GM18507 (cell line): Measurements from ENCODE around the gene ZNF318.
"Not testable (repeated sequence)": the region's sequence is repeated elsewhere in the genome, so short reads cannot be mapped to it uniquely, and the experiment has no call there.

ENCODE experiments used
- DNase-seq: peaks from one replicate; pipeline ENCODE4 v3.0.0; 2011; ENCODE audit warnings: low read depth; ENCODE audit not compliant: insufficient read length; ENCODE audit errors: extremely low spot score
- FAIRE-seq: peaks from 2 replicates; lab custom pipeline; 2011; peaks lifted over from hg19 to GRCh38; lab: Jason Lieb, UNC

Gene ZNF318

DNA sequence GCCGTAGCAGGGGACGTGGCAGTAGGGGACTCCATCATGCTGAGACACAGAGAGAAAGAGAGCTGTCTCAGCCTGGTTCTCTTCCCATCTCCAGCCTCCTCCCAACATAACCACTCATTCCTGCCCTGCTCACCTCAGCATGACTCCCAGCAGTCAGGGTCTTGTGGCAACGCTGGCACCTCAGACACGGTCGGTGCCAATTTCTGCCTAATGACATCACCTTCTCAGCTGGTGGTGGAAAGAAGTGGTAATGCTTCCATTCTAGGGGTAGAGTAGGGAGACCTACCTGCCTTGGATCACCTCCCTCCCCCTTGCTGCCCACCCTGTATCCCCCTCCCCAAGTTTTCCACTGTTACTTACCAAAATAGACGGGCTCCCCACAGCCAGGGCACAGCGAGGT is 63.4 kb downstream of the ZNF318 start:
- no peak for FAIRE-seq
- DNase-seq = no peak

DNA sequence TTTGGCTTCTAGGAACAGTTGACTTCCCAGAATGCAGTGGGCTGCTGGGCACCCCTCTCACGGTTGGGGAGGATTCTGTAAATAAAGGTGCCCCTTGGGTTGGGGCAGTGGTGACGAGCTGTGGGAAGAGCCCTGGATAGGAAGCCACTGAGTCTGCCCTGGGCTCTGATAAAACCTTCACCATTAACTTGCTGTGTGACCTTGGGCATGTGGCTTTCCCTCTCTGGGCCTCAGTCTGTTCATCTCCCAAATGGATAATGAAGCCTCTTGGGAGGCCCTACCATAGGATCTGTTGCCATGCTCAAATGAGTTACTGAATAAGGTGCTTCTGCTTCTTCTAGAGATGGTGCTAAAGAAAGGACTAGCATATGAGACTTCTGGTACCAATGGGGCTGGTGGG is 64.6 kb downstream of the ZNF318 start:
- FAIRE-seq (no peak), DNase-seq (no peak)

DNA sequence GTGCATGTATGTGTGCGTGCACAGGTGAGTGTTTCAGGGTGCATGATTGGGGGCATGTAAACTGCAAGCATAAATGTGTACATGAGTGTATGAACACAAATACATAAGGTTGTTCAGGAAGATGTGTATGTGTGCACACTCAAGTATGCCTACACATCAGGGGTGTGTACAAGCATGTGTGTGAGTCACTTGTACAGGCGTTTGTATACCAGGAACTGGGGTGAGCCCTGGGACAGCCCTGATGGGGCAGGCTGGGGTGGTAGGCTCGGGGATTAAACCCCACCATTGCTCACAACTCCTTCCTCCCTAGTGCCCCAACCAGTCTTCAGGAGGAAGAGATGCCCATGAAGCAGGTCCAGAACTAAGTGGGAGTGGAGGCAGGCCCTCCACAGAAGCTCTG is 65.1 kb downstream of the ZNF318 start:
- DNase-seq = no peak
- FAIRE-seq = no peak

DNA sequence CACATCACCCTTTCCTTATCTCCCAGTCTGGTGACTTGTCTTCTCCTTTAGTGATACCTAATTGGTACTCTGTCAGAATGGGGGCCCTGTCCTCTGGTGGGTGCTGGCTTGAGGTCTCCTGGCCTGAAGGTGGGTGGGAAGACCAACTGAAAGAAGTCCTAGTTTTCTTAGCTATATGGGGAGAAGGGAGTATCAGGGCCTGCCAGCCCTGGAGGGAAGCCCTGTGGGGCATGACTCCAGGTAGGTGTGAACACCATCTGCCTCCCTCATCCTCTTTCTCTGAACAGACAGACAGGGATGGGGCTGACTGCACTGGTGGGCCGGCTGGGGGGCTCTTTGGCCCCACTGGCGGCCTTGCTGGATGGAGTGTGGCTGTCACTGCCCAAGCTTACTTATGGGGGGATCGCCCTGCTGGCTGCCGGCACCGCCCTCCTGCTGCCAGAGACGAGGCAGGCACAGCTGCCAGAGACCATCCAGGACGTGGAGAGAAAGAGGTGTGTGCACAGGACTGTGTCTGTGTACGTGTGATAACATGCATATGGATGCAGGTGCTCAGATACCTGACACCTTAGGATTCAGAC is 65.6 kb downstream of the ZNF318 start:
- FAIRE-seq (no peak), DNase-seq (no peak)

DNA sequence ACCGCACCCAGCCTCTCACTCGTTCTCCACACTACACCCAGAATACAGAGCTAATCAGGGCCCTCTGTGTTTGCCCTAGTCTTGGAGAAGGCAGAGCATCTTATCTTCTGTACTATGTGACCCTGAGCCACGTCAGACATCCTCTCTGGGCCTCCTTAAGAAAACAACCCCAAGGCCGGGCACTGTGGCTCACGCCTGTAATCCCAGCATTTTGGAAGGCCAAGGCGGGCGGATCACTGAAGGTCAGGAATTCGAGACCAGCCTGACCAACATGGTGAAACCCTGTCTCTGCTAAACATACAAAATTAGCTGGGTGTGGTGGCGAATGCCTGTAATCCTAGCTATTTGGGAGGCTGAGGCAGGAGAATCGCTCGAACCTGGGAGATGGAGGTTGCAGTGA is 66.4 kb downstream of the ZNF318 start:
- FAIRE-seq, DNase-seq: not testable (repeated sequence)

DNA sequence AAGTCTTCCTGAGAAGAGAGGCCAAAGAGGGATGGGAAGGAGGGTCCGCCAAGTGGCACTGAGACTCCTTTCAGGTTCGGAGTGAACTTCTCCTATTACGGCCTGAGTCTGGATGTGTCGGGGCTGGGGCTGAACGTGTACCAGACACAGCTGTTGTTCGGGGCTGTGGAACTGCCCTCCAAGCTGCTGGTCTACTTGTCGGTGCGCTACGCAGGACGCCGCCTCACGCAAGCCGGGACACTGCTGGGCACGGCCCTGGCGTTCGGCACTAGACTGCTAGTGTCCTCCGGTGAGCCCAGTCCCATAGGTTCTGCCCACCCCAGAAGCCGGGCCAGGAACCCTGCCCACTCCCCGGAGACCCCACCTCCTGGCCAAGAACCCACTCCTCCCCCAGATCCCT is 67.3 kb downstream of the ZNF318 start:
- no peak for FAIRE-seq

DNA sequence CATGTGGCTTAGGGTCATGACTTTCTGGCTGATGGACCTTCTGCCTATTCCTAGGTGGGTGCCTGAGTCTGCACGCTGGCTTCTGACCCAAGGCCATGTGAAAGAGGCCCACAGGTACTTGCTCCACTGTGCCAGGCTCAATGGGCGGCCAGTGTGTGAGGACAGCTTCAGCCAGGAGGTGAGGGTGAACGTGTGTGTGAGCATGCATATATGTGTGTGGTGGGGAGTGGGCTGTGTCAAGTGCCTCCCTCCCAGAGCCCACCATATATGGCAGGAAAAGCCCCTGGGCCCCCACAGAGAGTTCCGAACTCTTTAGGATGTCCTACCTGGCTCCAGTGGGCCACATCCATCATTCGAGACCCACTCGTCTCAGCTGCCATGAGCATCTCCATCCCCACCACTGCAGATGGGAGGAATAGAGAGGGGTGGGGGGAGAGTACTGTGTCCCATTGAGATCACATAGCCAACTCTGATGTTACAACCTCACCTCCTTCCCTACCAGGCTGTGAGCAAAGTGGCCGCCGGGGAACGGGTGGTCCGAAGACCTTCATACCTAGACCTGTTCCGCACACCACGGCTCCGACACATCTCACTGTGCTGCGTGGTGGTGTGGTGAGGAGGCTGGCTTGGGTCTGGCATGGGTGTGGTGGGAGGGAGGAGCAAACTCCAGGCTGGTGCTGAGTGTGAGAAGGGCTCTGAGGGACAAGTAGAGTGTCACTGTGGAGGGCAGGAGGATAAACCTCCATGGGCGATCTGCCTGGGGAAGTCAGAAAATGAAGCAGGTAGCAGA is 68.2 kb downstream of the ZNF318 start:
- FAIRE-seq (no peak), DNase-seq (no peak)

More for the DNA sequence above, 67.3 kb downstream of the ZNF318 start:
- no peak for DNase-seq

DNA sequence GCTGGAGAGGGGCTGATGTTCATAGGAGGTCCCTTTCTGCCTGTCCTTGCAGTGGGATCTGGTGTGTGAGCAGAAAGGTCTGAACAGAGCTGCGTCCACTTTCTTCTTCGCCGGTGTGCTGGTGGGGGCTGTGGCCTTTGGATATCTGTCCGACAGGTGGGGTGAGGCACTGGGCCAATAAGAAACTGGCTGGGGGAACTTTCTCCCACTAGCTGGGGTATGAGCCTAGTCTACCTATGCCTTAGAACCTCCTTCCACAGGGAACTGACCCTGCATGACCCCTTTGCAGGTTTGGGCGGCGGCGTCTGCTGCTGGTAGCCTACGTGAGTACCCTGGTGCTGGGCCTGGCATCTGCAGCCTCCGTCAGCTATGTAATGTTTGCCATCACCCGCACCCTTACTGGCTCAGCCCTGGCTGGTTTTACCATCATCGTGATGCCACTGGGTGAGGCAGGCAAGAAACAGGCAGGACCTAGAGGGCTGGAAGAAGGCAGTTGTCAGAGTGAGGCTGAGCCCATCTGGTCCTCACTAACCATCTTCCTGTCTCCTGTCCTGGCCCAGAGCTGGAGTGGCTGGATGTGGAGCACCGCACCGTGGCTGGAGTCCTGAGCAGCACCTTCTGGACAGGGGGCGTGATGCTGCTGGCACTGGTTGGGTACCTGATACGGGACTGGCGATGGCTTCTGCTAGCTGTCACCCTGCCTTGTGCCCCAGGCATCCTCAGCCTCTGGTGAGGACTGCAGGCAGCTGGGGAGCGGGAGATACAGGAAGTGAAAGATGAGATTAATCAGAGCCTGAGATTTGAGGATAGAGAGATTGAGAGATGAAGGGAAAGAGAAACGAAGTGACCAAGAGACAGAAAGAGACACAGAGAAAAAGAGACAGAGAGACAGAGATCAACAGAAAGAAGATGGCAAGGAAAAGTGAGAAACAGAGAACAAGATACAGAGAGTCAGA is 69.8 kb downstream of the ZNF318 start:
- FAIRE-seq = no peak
- no peak for DNase-seq

DNA sequence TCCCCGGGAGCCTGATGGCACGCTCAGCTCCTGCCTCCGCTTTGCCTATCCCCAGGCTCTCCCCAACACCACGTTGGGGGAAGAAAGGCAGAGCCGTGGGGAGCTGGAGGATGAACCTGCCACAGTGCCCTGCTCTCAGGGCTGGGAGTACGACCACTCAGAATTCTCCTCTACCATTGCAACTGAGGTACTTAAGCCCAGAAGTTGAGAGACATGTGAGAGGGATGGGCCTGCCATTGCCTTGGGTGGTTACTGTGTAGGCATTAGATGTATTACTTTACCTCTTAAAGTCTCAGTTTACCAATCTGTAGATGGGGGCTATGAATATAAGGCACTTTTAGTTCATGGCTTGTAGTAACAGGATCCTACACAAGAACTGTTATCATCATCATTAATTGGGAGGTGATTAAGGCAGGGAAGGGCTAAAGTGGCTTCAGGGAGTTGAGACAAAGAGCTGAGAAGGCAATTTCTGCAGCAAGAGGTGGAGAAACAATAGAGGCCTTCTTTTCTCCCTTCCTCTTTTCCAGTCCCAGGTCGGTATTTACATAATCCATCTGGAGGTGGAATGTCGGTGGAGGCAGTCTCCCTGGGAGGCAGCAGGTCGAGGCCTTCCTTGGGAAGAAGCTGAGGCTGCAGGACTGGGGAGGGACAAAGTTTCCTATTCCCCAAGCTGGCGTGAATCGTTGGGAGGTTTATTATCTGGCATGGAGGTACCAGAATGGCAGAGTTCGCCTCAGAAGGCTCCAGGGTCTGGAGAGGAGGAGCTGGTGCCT is 70.7 kb downstream of the ZNF318 start:
- FAIRE-seq = no peak
- no peak for DNase-seq

DNA sequence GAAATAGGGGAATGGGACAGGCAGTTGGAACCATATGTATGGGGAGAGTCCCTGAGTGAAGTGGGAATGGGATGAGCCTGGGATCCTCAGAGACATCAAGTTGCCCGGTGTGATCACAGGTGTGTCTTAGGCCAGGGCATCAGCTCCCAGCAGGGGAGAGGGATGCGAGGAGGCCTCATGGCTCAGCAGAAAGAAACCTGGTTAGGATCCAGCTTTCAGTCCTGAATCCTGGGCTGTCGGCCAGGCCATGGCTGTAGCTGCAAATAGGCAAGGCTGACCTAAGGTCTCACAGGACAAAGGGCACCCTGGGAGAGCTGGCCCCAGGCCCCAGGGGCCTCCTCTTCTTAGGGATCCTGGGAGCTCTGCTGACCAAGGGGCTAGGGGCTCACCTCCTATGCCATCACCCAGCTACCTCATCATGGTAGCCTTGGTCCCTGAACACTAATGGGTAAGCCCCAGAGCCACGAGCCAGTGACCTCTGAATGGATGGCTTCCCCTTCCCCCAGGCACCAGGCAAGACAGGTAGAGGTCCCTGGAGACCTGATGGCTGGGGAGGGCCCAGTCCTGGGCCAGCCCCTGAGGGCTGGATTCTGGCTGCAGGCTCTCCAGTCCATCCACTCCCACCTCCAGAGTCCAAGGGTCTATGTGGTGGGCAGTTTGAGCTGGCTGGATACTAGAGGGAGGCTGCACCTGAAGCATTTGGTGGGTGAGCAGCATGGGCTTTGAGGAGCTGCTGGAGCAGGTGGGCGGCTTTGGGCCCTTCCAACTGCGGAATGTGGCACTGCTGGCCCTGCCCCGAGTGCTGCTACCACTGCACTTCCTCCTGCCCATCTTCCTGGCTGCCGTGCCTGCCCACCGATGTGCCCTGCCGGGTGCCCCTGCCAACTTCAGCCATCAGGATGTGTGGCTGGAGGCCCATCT is 71.5 kb downstream of the ZNF318 start, which contains the start of gene SLC22A7:
SLC22A7 (plus strand) TSS at position 617 of the 921 bp plus-strand sequence; CDS start at position 716, 99 bp downstream.
- FAIRE-seq (no peak), DNase-seq (no peak)

DNA sequence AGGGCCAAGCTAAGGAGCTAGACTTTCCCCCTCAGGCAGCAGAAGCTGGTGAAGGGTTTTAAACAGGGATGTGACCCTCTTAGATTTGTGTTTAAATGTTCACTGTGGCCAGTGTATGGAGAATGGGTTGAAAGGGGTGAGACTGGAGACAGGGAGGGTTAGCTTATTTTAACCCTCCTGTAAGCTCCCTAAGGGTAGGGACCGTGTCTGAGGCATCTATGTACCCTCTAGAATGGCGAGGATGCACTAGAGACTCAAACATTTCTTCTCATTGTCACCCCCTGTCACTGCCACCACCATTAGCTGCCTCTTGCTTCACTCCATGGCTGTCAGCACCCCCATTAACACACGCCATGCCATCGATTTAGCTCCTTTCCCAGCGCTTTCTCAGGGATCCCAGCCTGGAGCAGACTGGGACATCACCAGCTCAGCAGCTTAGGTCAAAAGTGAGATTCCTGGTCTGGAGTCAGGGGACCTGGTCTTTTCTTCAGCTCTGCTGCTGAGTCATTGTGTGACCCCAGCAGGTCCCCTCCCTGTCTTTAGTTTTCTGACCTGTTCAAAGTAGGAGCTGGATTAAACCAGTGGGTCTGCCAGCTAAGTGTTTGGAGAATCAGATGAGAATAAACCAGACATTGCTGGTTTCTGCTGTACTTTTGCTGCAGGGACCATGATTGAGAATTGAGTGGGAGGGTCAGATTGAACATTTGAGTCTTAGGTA is 72.5 kb downstream of the ZNF318 start:
- DNase-seq = no peak
- FAIRE-seq = no peak

DNA sequence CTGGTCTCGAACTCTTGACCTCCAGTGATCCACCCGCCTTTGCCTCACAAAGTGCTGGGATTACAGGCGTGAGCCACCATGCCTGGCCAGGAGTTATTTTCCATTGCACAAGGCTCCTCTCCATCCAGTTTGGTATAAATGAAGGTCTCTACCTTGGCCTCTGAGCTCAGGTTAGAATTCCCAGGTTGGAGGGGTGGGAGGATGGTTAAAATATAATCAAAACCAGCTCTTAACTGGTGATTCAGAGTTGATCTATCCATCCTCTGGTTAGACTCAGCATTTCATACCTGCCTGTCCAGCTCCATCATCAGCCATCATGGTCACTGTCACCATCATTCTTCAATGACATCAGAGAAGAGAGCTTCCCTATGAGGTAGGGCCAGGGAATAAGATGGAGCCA is 74.0 kb downstream of the ZNF318 start:
- no peak for DNase-seq
- FAIRE-seq = no peak

DNA sequence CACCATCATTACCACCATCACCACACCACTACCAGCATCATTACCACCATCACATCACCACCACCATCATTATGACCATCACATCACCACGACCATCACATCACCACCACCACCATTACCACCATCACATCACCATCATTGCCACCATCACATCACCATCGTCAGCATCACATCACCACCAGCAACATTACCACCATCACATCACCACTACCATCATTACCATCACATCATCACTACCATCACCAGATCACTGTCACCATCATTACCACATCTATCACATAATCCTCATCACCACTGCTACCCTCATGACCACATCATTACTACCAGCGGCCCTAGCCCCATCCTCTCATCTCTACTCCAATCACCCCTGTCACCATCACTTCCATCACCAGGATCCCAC is 74.9 kb downstream of the ZNF318 start:
- DNase-seq (no peak), FAIRE-seq (no peak)

DNA sequence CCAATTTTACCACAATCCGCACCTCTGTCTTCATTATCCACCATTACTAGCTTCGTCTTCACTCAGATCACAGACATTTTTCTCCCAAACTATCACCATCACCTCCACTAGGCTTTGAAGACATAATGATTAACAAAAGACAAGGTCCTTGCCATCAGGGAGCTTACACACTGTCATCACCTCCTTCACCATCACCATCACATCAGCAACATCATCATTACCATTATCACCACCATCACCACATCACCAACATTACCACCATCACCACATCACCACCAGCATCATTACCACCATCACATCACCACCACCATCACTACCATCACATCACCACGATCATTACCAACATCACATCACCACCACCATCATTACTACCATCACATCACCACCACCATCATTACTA is 75.7 kb downstream of the ZNF318 start:
- FAIRE-seq (no peak), DNase-seq (no peak)

DNA sequence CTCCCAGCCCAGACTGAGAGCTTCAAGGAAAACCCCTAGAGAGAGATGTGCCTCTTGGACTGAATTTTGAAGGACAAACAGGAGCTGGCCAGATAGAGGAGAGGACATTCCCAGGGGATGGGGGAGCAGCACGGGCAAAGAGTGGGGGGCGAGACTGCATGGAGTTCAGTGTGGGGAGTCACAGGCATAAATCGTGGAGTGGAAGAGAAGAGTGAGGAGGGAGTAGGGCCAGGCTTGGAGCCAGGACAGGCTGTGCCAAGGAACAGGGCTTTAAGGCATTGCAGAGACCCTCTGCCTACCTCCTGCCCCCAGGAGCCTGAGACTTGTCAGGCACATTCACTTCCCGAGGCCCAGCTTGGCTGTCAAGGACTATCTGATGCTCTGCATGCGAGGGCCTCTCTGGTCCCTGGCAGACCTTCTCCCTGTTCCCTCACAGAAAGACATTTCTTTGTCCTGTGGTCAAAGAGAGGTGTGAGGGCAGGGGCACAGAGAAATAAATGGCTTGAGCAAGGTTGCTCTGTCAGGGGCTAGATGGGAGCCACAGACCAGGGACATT is 76.6 kb downstream of the ZNF318 start:
- no peak for DNase-seq
- no peak for FAIRE-seq

DNA sequence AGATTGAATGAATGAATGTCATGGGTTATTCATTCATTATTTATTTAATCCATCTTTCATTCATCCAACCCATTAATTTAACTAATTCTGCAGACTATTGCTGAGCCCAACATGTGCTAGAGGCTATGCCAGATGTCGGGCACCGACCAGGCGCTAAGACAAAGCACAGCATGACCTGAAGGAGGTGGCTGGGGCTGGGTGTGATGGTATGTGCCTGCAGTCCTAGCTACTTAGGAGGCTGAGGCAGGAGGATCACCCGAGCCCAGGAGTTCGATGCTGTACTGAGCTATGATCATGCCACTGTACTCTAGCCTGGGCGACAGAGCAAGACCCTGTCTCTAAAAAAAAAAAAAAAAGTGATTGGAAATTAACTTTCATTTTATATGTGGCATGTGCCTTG is 77.1 kb downstream of the ZNF318 start:
- no peak for DNase-seq
- FAIRE-seq = no peak

DNA sequence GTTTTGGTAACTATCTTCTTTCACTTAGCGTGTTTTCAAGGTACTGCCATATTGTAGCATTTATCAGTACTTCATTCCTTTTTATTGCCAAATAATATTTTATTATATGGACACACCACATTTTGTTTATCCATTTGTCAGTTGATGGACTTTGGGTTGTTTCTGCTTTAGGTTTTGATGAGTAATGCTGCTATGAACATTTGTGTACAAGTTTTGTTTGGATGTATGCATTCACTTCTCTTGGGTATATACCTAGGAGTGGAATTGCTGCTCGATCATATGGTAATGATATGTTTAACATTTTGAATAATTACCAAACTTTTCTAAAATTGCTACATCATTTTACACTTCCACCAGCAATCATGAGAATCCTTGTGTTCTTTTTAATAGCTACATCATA is 77.7 kb downstream of the ZNF318 start:
- DNase-seq (no peak), FAIRE-seq (no peak)
